Stimulated activated CD8-positive, alpha-beta memory T cell treated with anti-CD3 and anti-CD28 coated beads, Interleukin-12 subunit alpha, Interleukin-12 subunit beta, amount 100 ng/mL, for 24 hours (primary cell): ENCODE data around the gene SP100.
"Not testable (repeated sequence)": the region's sequence is repeated elsewhere in the genome, so short reads cannot be mapped to it uniquely, and the experiment has no call there.

Experiments used
- DNase-seq: peaks from one replicate; pipeline ENCODE4 v3.0.0-alpha.2; 2020; ENCODE audit errors: extremely low read depth

Gene SP100

GRCh38 chr2:230457793-230458192, 41.8 kb downstream of the SP100 start:
- DNase-seq: no peak

- DNase-seq: no peak
These were observed 43.2 kb downstream of the SP100 start for GRCh38 chr2:230459216-230459615.

- DNase-seq: no peak
These were observed 55.1 kb downstream of the SP100 start for GRCh38 chr2:230471074-230471473.

GRCh38 chr2:230472621-230473018, 56.6 kb downstream of the SP100 start:
- no peak for DNase-seq

- no peak for DNase-seq
These were observed 57.4 kb downstream of the SP100 start for GRCh38 chr2:230473378-230473777.

- no peak for DNase-seq
These were observed 59.1 kb downstream of the SP100 start for GRCh38 chr2:230475143-230475542.

- no peak for DNase-seq
These were observed 69.9 kb downstream of the SP100 start for GRCh38 chr2:230485801-230486341.

- DNase-seq: not testable (repeated sequence)
These were observed 75.2 kb downstream of the SP100 start for GRCh38 chr2:230491219-230491618.

- DNase-seq: no peak
These were observed 76.1 kb downstream of the SP100 start for GRCh38 chr2:230492107-230492506.

- no peak for DNase-seq
These were observed 79.0 kb downstream of the SP100 start for GRCh38 chr2:230494980-230495379.

- no peak for DNase-seq
These were observed 80.9 kb downstream of the SP100 start for GRCh38 chr2:230496891-230497290.

GRCh38 chr2:230498506-230499107, 82.6 kb downstream of the SP100 start:
- DNase-seq: no peak

GRCh38 chr2:230502593-230502992, 86.6 kb downstream of the SP100 start:
- DNase-seq: no peak

- no peak for DNase-seq
These were observed 87.8 kb downstream of the SP100 start for GRCh38 chr2:230503798-230504197.

- no peak for DNase-seq
These were observed 89.2 kb downstream of the SP100 start for GRCh38 chr2:230505162-230505561.

- no peak for DNase-seq
These were observed 97.2 kb downstream of the SP100 start for GRCh38 chr2:230512955-230513748.

GRCh38 chr2:230520061-230520874, 104.3 kb downstream of the SP100 start:
- no peak for DNase-seq

- no peak for DNase-seq
These were observed 104.8 kb downstream of the SP100 start for GRCh38 chr2:230520875-230521155.

- DNase-seq: no peak
These were observed 105.4 kb downstream of the SP100 start for GRCh38 chr2:230521386-230521785.

- DNase-seq: no peak
These were observed 109.7 kb downstream of the SP100 start for GRCh38 chr2:230525682-230526081.

- no peak for DNase-seq
These were observed 121.6 kb downstream of the SP100 start for GRCh38 chr2:230537531-230537976.

GRCh38 chr2:230540332-230540731, 124.3 kb downstream of the SP100 start:
- no peak for DNase-seq
